PC-3 (cell line): Measurements from ENCODE around the gene TCTN2. TPM values are rescaled to one million over a fixed set of nuclear protein-coding genes. Genes with fewer than 3 reads are reported as not detected.

Source experiments
- ATAC-seq: fragments of 200-7000 bp; cut with Tn5 transposase; 2 replicates; pipeline ENCODE4 v1.9.1; 2020; ENCODE audit warnings: mild to moderate bottlenecking, moderate library complexity
- BruUV-seq: library from RNA; stranded (reverse); fragments of 400-500 nt; replicated peaks from 2 replicates; lab custom pipeline; 2021; lab: Mats Ljungman, UMichigan
- CTCF ChIA-PET: fragments of 300-600 bp; sonication (Branson Sonifier 250); formaldehyde crosslinking; loops from one replicate; lab custom pipeline; 2022; ENCODE audit warnings: antibody characterized with exemption; lab: Charles Lee
- POLR2A ChIA-PET: fragments of 300-600 bp; sonication (Branson Sonifier 250); formaldehyde crosslinking; loops from one replicate; lab custom pipeline; 2022; ENCODE audit warnings: antibody characterized with exemption; ENCODE audit not compliant: unreplicated experiment; lab: Charles Lee
- DNase-seq: peaks from one replicate; pipeline ENCODE4 v3.0.0-alpha.2; 2015
- H2AFZ ChIP-seq: fragments of 300-600 bp; sonication (generic); 2 replicates; pipeline ENCODE4 v1.6.0; 2016; ENCODE audit warnings: antibody characterized with exemption, low read length
- H3F3A ChIP-seq: fragments of 300-600 bp; sonication (generic); one replicate; pipeline ENCODE4 v1.6.0; 2017; ENCODE audit warnings: antibody characterized with exemption, low read length, control low read depth, mild to moderate bottlenecking; ENCODE audit not compliant: unreplicated experiment
- H3K27ac ChIP-seq: fragments of 300-600 bp; sonication (generic); 2 replicates; pipeline ENCODE4 v1.5.1; 2016; ENCODE audit warnings: mild to moderate bottlenecking, low read length
- H3K27me3 ChIP-seq: fragments of 300-600 bp; sonication (generic); 2 replicates; pipeline ENCODE4 v1.6.1; 2016; ENCODE audit warnings: low read length, mixed read lengths
- H3K36me3 ChIP-seq: fragments of 300-600 bp; sonication (generic); 2 replicates; pipeline ENCODE4 v1.6.1; 2016; ENCODE audit warnings: low read depth, mixed run types, low read length, mixed read lengths
- H3K4me1 ChIP-seq: fragments of 300-600 bp; sonication (generic); 2 replicates; pipeline ENCODE4 v1.5.1; 2016; ENCODE audit warnings: low read length; ENCODE audit not compliant: insufficient read depth
- H3K4me2 ChIP-seq: fragments of 300-600 bp; sonication (generic); 2 replicates; pipeline ENCODE4 v1.6.0; 2016; ENCODE audit warnings: low read length
- H3K4me3 ChIP-seq: fragments of 300-600 bp; sonication (generic); 2 replicates; pipeline ENCODE4 v1.5.1; 2016; ENCODE audit warnings: mild to moderate bottlenecking, low read length, mixed read lengths
- H3K79me2 ChIP-seq: fragments of 300-600 bp; sonication (generic); 2 replicates; pipeline ENCODE4 v1.6.1; 2017; ENCODE audit warnings: low read length, mixed read lengths
- H3K9ac ChIP-seq: fragments of 300-600 bp; sonication (generic); 2 replicates; pipeline ENCODE4 v1.6.0; 2016; ENCODE audit warnings: mild to moderate bottlenecking, low read length
- H3K9me2 ChIP-seq: fragments of 300-600 bp; sonication (generic); replicated peaks from 2 replicates; pipeline ENCODE4 v1.6.1; 2016; ENCODE audit warnings: mixed run types, low read length, mixed read lengths
- H3K9me3 ChIP-seq: fragments of 300-600 bp; sonication (generic); 2 replicates; pipeline ENCODE4 v1.6.1; 2016; ENCODE audit warnings: low read length, mixed read lengths
- H4K20me1 ChIP-seq: fragments of 300-600 bp; sonication (generic); 2 replicates; pipeline ENCODE4 v1.6.1; 2016; ENCODE audit warnings: low read length, mixed read lengths
- CTCF ChIP-seq: fragments of 300-600 bp; sonication (generic); conservative IDR thresholded peaks from 2 replicates; pipeline ENCODE4 v1.5.1; 2017; ENCODE audit warnings: antibody characterized with exemption, low read depth, mild to moderate bottlenecking, low read length
- EZH2 ChIP-seq: fragments of 300-600 bp; sonication (generic); IDR thresholded peaks from one replicate; pipeline ENCODE4 v1.6.1; 2017; ENCODE audit warnings: antibody characterized with exemption, mild to moderate bottlenecking, low read length; ENCODE audit not compliant: unreplicated experiment
- EZH2phosphoT487 ChIP-seq: fragments of 300-600 bp; sonication (generic); IDR thresholded peaks from 2 replicates; pipeline ENCODE4 v1.6.1; 2018; ENCODE audit warnings: mild to moderate bottlenecking, antibody characterized with exemption, low read length, borderline replicate concordance
- intact Hi-C: fragments of 100-400 bp; cut with micrococcal nuclease; formaldehyde crosslinking; loops from 2 replicates; pipeline ENCODE4 v1.9.0; 2023
- total RNA-seq: library from RNA; depleted of rRNA; stranded (reverse); fragments of >200 nt; gene quantifications from 2 replicates; pipeline ENCODE4 v1.2.3, GENCODE V29; 2014

The TCTN2 gene
- total RNA-seq, 1 experiment from 2014 or later, result 15.8 TPM

GRCh38 chr12:123683964-123684363 is 13.1 kb downstream of the TCTN2 start:
- Histone ChIP-seq H3K4me1 (no peaks in the 10 kb centered on the region), H3K4me2 (no peak overlapping the region), H3K27ac (no peak overlapping the region), H2AFZ (no peak overlapping the region), H3K9me2 (no peaks in the 10 kb centered on the region), H3F3A (no peaks in the 10 kb centered on the region), H3K27me3 (no peaks in the 10 kb centered on the region), H4K20me1 (no peaks in the 10 kb centered on the region), H3K4me3 (no peak overlapping the region), H3K79me2 (no peaks in the 10 kb centered on the region), H3K36me3 (peaks cover 4% of the 10 kb centered on the region; the same call in 1 of the 2 replicates), H3K9me3 (no peaks in the 10 kb centered on the region), H3K9ac (no peak overlapping the region)
- ATAC-seq (no peak), DNase-seq (no peak)
- TF ChIP-seq EZH2, result no peak
- TF ChIP-seq CTCF, result no peak
- no peak for TF ChIP-seq EZH2phosphoT487
- intact Hi-C loops, result no loop called here
- no TSS peak for BruUV-seq
- POLR2A ChIA-PET, result no interaction called here
- CTCF ChIA-PET, result no interaction called here

- Histone ChIP-seq H3K9me2 (no peaks in the 10 kb centered on the region), H3K4me1 (no peaks in the 10 kb centered on the region), H2AFZ (no peak overlapping the region), H3K4me3 (no peak overlapping the region), H3K27me3 (no peaks in the 10 kb centered on the region), H3K36me3 (peaks cover 4% of the 10 kb centered on the region; the same call in 1 of the 2 replicates), H4K20me1 (no peaks in the 10 kb centered on the region), H3K4me2 (no peak overlapping the region), H3K27ac (no peak overlapping the region), H3K9me3 (no peaks in the 10 kb centered on the region), H3K9ac (no peak overlapping the region), H3F3A (no peaks in the 10 kb centered on the region), H3K79me2 (no peaks in the 10 kb centered on the region)
- no peak for DNase-seq
- no TSS peak for BruUV-seq
- no peak for TF ChIP-seq CTCF
- TF ChIP-seq EZH2, result no peak
- TF ChIP-seq EZH2phosphoT487, result no peak
- CTCF ChIA-PET, result no interaction called here
- POLR2A ChIA-PET, result no interaction called here
- no peak for ATAC-seq
- intact Hi-C loops, result no loop called here
These were observed 15.8 kb downstream of the TCTN2 start for GRCh38 chr12:123686636-123687190.

- Histone ChIP-seq H3K4me2 (no peak overlapping the region), H2AFZ (no peak overlapping the region), H3K9me3 (no peaks in the 10 kb centered on the region), H3F3A (no peaks in the 10 kb centered on the region), H3K9me2 (no peaks in the 10 kb centered on the region), H3K79me2 (no peaks in the 10 kb centered on the region), H3K27ac (no peak overlapping the region), H4K20me1 (no peaks in the 10 kb centered on the region), H3K27me3 (no peaks in the 10 kb centered on the region), H3K4me3 (no peak overlapping the region), H3K36me3 (no peaks in the 10 kb centered on the region), H3K4me1 (no peaks in the 10 kb centered on the region), H3K9ac (no peak overlapping the region)
- CTCF ChIA-PET, result no interaction called here
- DNase-seq (no peak), ATAC-seq (no peak)
- no TSS peak for BruUV-seq
- intact Hi-C loops, result no loop called here
- no peak for TF ChIP-seq EZH2
- TF ChIP-seq CTCF, result no peak
- no peak for TF ChIP-seq EZH2phosphoT487
- POLR2A ChIA-PET, result interaction anchor here (0.6 kb wide), 1 partner anchor 56 kb away, joined by 3 read pairs; no protein-coding TSS in a partner anchor
These were observed 19.4 kb downstream of the TCTN2 start for GRCh38 chr12:123690191-123690840.
